ENCODE data around the gene ADRA2C.

GRCh38 chr4:3769642-3770184, 3.5 kb downstream of the ADRA2C start:
- TF ChIP-seq EZH2phosphoT487 (IDR thresholded peaks at IDR 0.05; ENCODE audit: low read depth) (no peak), CTCF (IDR thresholded peaks at IDR 0.05; ENCODE audit: low read depth, low read length) (no peak)
